MCF 10A (cell line): ENCODE measurements around the gene CAMK1D. TPM values are rescaled to one million over a fixed set of nuclear protein-coding genes. Genes with fewer than 3 reads are reported as not detected.

Source experiments
- BruUV-seq: library from RNA; stranded (reverse); fragments of 400-500 nt; replicated peaks from 2 replicates; lab custom pipeline; 2021; lab: Mats Ljungman, UMichigan
- CTCF ChIA-PET: fragments of 300-600 bp; sonication (Branson Sonifier 250); formaldehyde crosslinking; extraction: SDS; loops from one replicate; lab custom pipeline; 2021; ENCODE audit warnings: antibody characterized with exemption, inconsistent platforms; lab: Yijun Ruan, JAX
- POLR2A ChIA-PET: fragments of 300-600, 350-650 bp; sonication (Branson Sonifier 250); formaldehyde crosslinking; extraction: SDS; loops from one replicate; lab custom pipeline; 2020; ENCODE audit warnings: antibody characterized with exemption, inconsistent platforms; lab: Yijun Ruan, JAX
- DNase-seq: peaks from one replicate; pipeline ENCODE4 v3.0.0-alpha.2; 2018; ENCODE audit not compliant: unreplicated experiment
- H3K27ac Mint-ChIP-seq: one replicate; pipeline ENCODE4 v1.8.0; 2022; ENCODE audit warnings: mild to moderate bottlenecking, low read depth, mixed read lengths; ENCODE audit not compliant: unreplicated experiment
- H3K27me3 Mint-ChIP-seq: one replicate; pipeline ENCODE4 v1.8.0; 2022; ENCODE audit warnings: mixed read lengths; ENCODE audit not compliant: insufficient read depth, unreplicated experiment
- H3K36me3 Mint-ChIP-seq: one replicate; pipeline ENCODE4 v1.8.0; 2022; ENCODE audit warnings: mild to moderate bottlenecking, moderate library complexity, mixed read lengths; ENCODE audit not compliant: insufficient read depth, unreplicated experiment
- H3K4me1 Mint-ChIP-seq: one replicate; pipeline ENCODE4 v1.8.0; 2022; ENCODE audit warnings: mixed read lengths; ENCODE audit not compliant: insufficient read depth, unreplicated experiment
- H3K4me3 Mint-ChIP-seq: one replicate; pipeline ENCODE4 v1.8.0; 2022; ENCODE audit warnings: mild to moderate bottlenecking, moderate library complexity, mixed read lengths; ENCODE audit not compliant: unreplicated experiment
- H3K9me3 Mint-ChIP-seq: one replicate; pipeline ENCODE4 v1.8.0; 2022; ENCODE audit warnings: mixed read lengths; ENCODE audit not compliant: unreplicated experiment
- CTCF ChIP-seq: fragments of 200-600 bp; IDR thresholded peaks from one replicate; pipeline ENCODE4 v1.8.0; 2022; ENCODE audit warnings: antibody characterized with exemption, mild to moderate bottlenecking; ENCODE audit not compliant: unreplicated experiment
- intact Hi-C: fragments of 100-400 bp; cut with micrococcal nuclease; formaldehyde crosslinking; loops from 2 replicates; pipeline ENCODE4 v1.14.1; 2022
- total RNA-seq: library from RNA; stranded (reverse); gene quantifications from 2 replicates; pipeline ENCODE4 v1.2.3, GENCODE V29; 2022

The CAMK1D gene
- total RNA-seq, 1 experiment from 2014 or later, result 1.7 TPM

- no peaks in the 10 kb centered on the region for H3K9me3 Mint-ChIP-seq
- no peak overlapping the region for H3K4me3 Mint-ChIP-seq
- H3K4me1 Mint-ChIP-seq, result no peaks in the 10 kb centered on the region
- CTCF ChIA-PET, result interaction anchor here (0.6 to 1.6 kb wide), 4 partner anchors 261 to 413 kb away, joined by 3 to 6 read pairs (median 4); no protein-coding TSS in a partner anchor
- no peaks in the 10 kb centered on the region for H3K36me3 Mint-ChIP-seq
- POLR2A ChIA-PET, result no interaction called here
- DNase-seq, result no peak
- TF ChIP-seq CTCF, result no peak
- H3K27ac Mint-ChIP-seq, result no peak overlapping the region
- BruUV-seq, result no TSS peak
- intact Hi-C loops, result no loop called here
- H3K27me3 Mint-ChIP-seq, result no peaks in the 10 kb centered on the region
These were observed 311.5 kb downstream of the CAMK1D start for GRCh38 chr10:12660812-12661211.

GRCh38 chr10:12661671-12662070 lies 312.3 kb downstream of the CAMK1D start:
- H3K27ac Mint-ChIP-seq, result no peak overlapping the region
- intact Hi-C loops, result no loop called here
- no peak for TF ChIP-seq CTCF
- no TSS peak for BruUV-seq
- H3K4me1 Mint-ChIP-seq, result no peaks in the 10 kb centered on the region
- no peaks in the 10 kb centered on the region for H3K27me3 Mint-ChIP-seq
- CTCF ChIA-PET, result interaction anchor here (0.6 to 1.6 kb wide), 5 partner anchors 49 to 412 kb away, joined by 3 to 6 read pairs (median 5); no protein-coding TSS in a partner anchor
- no peaks in the 10 kb centered on the region for H3K36me3 Mint-ChIP-seq
- no peak overlapping the region for H3K4me3 Mint-ChIP-seq
- POLR2A ChIA-PET, result interaction anchor here (0.6 kb wide), 1 partner anchor 8 kb away, joined by 3 read pairs; no protein-coding TSS in a partner anchor
- H3K9me3 Mint-ChIP-seq, result no peaks in the 10 kb centered on the region
- no peak for DNase-seq

GRCh38 chr10:12663863-12664262 lies 314.5 kb downstream of the CAMK1D start:
- Mint-ChIP-seq H3K27ac (no peak overlapping the region), H3K27me3 (no peaks in the 10 kb centered on the region), H3K4me1 (no peaks in the 10 kb centered on the region), H3K9me3 (no peaks in the 10 kb centered on the region), H3K36me3 (no peaks in the 10 kb centered on the region), H3K4me3 (no peak overlapping the region)
- TF ChIP-seq CTCF, result no peak
- intact Hi-C loops, result no loop called here
- ChIA-PET POLR2A (interaction anchor here (1.1 kb wide), 1 partner anchor 24 kb away, joined by 3 read pairs; no protein-coding TSS in a partner anchor), CTCF (interaction anchor here (2.7 kb wide), 1 partner anchor 8 kb away, joined by 14 read pairs; no protein-coding TSS in a partner anchor)
- DNase-seq, result no peak
- BruUV-seq, result no TSS peak

GRCh38 chr10:12665501-12665900 lies 316.2 kb downstream of the CAMK1D start:
- H3K27ac Mint-ChIP-seq, result no peak overlapping the region
- BruUV-seq, result no TSS peak

More at GRCh38 chr10:12665501-12665900, 316.2 kb downstream of the CAMK1D start:
- H3K4me1 Mint-ChIP-seq, result no peaks in the 10 kb centered on the region
- H3K27me3 Mint-ChIP-seq, result no peaks in the 10 kb centered on the region
- POLR2A ChIA-PET, result interaction anchor here (0.6 kb wide), 1 partner anchor 470 kb away, joined by 3 read pairs; the partner anchor contains the start of genes CDC123 and NUDT5
- no peaks in the 10 kb centered on the region for H3K9me3 Mint-ChIP-seq
- DNase-seq, result no peak
- H3K36me3 Mint-ChIP-seq, result no peaks in the 10 kb centered on the region
- intact Hi-C loops, result no loop called here
- no peak overlapping the region for H3K4me3 Mint-ChIP-seq
- no peak for TF ChIP-seq CTCF
- CTCF ChIA-PET, result interaction anchor here (0.6 to 2.7 kb wide), 5 partner anchors 9 to 643 kb away, joined by 4 to 14 read pairs (median 5); no protein-coding TSS in a partner anchor
